HG03469 (cell line): ENCODE data around the gene RAB10.
A peak's percentile ranks its signal among the peaks of the same experiment; 100 is the strongest.
"Not testable (repeated sequence)": the region's sequence is repeated elsewhere in the genome, so short reads cannot be mapped to it uniquely, and the experiment has no call there.

ENCODE experiments used
- ATAC-seq: cut with Tn5 transposase; IDR thresholded peaks from one replicate; pipeline ENCODE4 v1.9.1; 2021; ENCODE audit warnings: mild to moderate bottlenecking, moderate library complexity, moderate number of reproducible peaks; ENCODE audit not compliant: unreplicated experiment

Gene RAB10

DNA sequence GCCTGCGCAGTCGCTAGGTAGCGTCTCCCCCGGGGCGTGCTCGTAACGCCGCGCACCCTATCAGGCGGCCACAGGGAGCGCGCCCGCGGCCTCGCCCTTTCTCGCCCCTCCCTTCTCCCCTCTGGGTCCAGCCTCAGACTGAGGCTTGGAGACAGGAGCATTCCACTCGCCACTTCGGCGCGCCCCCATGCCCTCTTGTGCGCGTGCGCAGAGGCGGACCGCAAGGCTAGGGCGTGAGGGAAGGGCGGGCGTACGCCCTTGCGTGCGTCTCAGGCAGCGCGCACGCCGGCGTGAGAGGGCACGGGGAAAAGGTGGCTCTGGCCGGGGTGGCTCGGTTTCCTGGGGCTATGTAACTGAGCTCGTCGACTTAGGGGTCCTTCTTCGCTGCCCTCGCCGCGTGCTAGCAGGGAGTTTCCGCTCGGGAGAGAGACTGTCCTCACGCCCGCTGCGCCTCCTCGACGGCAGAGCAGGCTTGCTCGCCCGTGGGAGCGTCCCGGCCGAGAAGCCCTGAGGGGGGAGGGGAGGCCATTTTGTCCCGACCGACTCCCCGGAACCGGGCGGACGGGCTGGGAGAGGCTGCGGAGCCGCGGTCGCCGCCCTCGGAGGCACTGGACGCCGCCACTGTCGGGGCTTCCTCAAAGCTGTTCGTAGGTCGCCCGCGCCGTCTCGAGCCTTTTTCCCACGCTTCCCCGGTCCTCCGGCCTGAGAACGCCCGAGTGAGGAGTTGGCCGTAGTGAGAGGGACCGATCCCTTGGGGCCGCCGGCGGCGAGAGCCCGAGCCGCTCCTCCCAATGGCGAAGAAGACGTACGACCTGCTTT, at the start of gene RAB10:
Gene RAB10 (plus strand): TSS at position 267 of the 819 bp plus-strand sequence. CDS start 525 bp downstream, at position 792.
- ATAC-seq, result peak; percentile 90

- ATAC-seq, result no peak
Measured at GRCh38 chr2:25988134-25988533, 45.8 kb upstream of the RAB10 start.

- no peak for ATAC-seq
Measured at GRCh38 chr2:25989154-25989553, 44.7 kb upstream of the RAB10 start.

GRCh38 chr2:25991965-25992364, 41.9 kb upstream of the RAB10 start:
- ATAC-seq, result no peak

DNA sequence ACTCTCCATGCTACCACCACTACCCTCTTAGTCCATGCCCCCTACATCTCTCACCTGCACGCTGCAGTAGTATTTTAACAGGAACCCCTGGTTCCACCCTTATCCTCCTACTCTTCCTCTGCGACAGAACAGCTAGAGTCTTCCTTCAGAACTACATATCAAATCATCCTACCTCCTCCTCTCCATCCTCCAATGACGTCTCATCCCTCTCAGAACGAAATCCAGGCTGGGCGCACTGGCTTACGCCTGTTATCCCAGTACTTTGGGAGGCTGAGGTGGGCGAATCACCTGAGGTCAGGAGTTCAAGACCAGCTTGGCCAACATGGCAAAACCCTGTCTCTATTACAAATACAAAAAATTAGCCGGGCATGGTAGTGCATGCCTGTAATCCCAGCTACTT, 41.3 kb upstream of the RAB10 start:
- no peak for ATAC-seq

GRCh38 chr2:25993049-25993448, 40.8 kb upstream of the RAB10 start:
- ATAC-seq, result no peak

DNA sequence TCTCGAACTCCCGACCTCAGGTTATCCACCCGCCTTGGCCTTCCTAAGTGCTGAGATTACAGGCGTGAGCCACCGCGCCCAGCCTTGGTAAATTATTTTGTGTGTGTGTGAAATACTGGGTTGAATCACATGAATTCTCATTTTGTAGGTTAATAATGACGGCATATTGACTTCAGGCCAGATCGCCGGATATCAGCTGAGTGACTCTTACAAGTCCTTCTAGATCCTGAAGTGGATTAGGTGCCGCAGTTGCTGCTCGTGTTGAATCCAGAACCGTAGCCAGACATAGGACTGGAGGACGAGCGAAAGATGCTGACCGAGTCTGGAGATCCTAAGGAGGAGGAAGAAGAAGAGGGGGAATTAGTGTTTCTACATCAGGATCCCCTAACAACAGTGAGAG, 39.4 kb upstream of the RAB10 start:
- ATAC-seq, result no peak

GRCh38 chr2:25996844-25997243, 37.0 kb upstream of the RAB10 start:
- no peak for ATAC-seq

DNA sequence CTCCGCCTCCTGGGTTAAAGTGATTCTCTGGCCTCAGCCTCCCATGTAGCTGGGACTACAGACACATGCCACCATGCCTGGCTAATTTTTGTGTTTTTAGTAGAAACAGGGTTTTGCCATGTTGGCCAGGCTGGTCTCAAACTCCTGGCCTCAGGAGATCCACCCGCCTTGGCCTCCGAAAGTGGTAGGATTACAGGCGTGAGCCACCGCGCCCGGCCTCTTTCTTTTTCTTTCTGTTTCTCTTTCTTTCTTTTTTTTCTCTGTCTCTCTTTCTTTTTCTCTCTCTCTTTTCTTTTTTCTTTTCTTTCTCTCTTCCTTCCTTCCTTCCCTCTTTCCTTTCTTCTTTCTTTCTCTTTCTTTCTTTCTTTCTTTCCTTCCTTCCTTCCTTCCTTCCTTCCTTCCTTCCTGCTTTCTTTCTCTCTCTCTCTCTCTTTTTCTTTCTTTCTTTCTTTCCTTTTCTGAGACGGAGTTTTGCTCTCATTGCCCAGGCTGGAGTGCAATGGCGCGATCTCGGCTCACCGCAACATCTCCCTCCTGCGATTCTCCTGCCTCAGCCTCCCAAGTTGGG, 35.0 kb upstream of the RAB10 start:
- not testable (repeated sequence) for ATAC-seq

DNA sequence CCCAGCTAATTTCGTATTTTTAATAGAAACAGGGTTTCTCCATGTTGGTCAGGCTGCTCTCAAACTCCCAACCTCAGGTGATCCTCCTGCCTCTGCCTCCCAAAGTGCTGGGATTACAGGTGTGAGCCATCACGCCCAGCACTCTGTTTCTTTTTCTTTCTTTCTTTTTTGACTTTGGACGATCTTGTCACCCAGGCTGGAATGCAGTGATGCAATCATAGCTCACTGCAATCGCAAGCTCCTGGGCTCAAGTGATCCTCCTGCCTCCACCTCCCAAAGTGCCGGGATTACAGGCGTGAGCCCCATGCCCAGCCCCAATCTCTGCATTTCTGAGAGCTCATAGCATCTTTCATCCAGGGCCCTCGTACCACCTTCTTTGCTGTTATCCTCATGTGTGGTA, 34.5 kb upstream of the RAB10 start:
- ATAC-seq, result not testable (repeated sequence)

DNA sequence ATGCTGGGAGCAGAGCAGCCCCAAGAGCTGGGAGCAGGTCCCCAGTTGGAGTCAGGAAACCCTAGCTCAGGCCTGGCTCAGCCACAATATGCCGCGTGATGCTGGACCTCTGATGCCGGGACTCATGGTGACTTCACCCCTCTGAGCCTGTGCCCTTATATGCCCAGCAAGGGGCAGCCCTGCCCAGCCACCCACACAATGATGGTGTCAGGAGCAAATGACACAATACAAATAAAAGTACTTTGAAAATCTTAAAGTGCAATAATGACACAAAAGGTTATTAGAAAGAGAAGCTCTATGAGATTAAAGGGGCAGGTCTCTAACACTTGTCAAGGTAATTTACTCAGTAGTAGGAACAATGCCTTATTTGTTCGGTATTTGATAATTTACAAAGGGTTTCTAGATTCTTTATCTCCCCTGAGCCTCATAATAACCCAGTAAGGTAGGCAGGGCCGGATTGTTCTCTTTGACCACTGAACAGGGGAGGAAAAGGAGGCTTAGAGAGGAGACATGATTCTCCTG, 33.3 kb upstream of the RAB10 start:
- ATAC-seq, result no peak

GRCh38 chr2:26001743-26002351, 32.0 kb upstream of the RAB10 start:
- ATAC-seq, result no peak

DNA sequence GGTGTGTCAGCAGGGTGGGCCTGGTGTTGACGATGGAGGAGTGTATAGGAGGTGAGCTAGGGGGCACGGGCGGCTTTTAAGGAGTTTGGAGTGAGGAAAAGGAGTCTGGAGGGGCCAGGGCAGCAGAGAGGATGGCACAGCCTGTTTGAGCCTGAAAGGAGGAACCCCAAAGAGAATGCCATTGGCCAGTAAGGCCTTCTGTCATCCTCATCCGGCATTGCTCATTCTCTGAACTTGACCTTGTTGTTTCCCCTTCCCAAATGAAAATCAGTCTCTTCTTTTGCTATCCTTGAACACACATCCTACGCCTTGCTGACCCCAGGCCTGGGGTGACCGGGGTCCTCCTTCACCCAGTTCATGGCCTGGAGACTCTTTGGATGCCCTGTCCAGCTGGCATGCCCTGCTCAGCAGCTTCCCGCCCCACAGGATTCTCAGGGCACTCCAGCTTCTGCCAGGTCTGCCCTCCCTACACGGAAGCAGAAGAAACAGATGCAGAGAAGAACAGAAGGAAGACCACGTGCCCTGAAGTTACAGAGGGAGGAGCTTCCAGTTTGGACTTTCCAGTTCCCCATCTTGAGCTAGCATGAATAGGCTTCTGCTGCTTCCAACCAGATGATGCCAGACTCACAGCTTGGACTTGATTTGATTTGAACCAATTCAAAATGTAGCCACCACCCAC, 31.1 kb upstream of the RAB10 start:
- ATAC-seq, result no peak

- no peak for ATAC-seq
Measured at GRCh38 chr2:26008095-26008494, 25.8 kb upstream of the RAB10 start.

- ATAC-seq, result no peak
Measured at GRCh38 chr2:26008851-26009566, 24.9 kb upstream of the RAB10 start.

GRCh38 chr2:26009567-26009963, 24.3 kb upstream of the RAB10 start:
- no peak for ATAC-seq

GRCh38 chr2:26010943-26011342, 22.9 kb upstream of the RAB10 start:
- no peak for ATAC-seq

- no peak for ATAC-seq
Measured at GRCh38 chr2:26011609-26011989, 22.3 kb upstream of the RAB10 start.

DNA sequence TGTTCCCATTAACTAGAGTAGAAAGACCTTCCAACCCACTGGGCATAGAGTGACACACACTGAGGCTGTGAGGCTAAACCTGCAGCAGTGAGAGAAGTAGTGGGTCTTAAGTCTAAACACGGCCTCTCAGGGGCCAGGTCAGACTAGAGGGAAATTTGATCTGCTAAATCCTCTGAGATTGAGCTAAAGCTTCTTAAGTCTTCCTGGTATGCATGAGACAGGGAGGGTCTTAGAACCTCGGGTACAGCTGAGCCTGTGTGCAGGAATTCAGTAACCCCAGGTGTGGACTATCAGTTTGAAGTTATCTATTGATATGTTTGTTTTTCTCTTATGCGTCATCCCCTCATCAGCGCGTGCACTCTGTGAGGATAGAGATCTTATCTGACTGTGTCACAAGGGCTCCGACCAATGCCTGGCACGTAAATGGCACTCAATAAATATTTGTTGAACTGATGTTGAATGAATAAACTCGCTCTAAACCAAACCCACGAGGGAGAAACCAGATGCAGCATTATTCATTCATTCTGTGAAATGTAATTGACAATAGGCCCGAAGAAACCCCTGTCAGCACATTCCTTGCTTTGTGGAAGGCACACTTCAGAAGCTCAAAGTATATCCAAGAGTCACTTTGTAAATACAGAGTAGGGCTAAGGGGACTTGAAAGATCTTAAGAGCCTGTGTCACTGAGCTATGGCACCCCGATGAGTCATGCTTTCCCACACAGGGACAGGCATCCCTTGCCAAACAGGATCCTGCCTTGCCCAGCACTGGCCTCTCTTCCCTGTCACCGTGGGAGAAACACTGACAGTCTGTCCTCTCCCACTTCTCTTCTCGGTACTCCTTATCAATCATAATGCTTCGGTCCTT, 21.7 kb upstream of the RAB10 start:
- no peak for ATAC-seq

- no peak for ATAC-seq
Measured at GRCh38 chr2:26013668-26014067, 20.2 kb upstream of the RAB10 start.
